ENCODE measurements around the gene SLC5A3.

Gene SLC5A3

DNA sequence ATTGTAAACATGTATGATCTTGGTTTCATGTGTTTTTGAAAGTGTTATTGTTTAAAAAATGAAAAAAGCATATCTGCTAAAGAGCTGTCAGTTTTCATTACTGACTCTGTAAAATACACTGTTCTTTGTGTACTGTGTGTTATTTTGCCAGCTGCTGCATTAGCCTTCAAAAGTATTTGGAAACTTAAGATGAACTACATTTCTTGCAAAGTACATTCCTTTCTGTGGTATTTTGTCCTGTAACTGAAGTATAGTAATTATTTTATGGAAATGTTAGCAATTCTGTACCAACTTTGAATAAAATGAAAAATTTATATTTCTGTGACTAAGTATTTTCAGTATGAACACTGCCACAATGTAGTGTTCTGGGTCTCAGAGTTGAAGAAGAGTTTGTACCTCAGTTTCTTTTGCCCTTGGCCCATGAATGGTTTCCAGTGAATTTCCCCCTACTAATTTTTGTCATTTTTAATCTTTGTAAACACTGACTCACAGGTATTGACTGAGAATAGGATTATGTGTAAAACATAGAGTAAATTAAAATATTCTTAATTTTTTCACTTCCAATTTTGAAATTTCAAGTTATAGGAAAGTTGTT is 32.7 kb downstream of the SLC5A3 start:
- no peak for DNase-seq

DNA sequence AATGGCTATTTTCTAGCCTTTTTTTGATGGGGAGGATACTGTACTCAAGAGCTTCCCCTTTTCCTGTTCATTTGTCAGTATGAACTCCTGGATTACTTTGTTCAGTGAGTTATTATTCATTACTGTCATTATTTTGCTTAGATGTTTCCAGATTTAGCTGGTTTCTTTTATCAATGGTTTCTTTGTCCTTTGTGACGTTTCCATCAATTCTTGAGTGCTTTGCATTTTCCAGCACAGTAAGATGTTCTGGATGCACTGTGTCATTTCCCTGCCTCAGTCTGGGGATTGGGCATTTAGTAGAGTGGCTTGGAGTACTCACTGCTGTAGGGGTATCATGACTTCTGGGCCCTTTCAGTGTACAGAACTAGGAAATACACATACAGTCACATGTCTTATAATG is 34.2 kb downstream of the SLC5A3 start:
- DNase-seq, result no peak

DNA sequence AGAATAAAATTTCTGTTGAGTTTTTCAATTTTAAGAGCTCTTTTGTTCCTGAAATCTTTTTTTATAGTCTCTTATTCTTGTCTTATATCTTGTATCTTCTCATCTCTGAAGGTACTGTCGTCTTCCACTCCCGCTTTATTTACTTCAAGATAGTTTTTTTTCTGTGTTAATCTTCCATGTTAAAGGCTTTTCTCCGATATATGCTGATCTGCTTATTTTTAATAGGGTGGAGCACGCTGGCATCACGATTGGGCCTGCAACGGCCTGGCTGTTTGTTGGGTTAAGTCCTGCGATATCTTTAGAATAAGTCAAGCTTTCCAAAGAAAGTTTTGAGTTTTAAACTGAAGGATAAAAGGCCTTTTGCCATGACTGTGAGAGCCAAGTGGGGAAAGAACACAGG is 35.7 kb downstream of the SLC5A3 start:
- DNase-seq, result no peak

DNA sequence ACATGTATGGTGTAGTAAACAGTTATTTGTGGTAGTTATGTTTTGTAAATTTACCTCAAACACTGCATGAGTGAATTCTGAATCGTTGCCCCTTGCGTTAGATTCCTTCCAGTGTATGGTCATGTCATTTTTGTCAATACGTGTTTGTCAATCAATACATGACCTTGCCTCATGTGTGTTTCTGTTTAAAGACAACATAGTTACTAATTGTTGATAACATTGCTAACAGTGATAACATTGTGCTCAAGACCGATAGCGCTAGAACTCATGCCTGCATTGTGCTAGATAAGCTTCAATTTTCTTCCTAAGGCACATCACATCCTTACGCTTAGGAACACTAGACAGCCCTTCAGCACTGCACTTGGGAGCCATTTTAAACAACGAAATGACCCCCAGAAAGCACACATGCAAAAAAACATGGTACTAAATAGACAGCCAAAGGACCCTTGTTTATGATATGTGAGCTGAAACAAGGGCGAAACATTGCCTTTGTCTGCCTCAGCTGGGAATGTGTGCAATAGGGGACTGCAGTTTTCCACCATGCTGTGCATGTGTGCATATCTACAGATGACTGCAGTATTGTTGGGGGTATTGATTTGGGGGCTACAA is 37.3 kb downstream of the SLC5A3 start:
- DNase-seq, result peak; percentile 69

DNA sequence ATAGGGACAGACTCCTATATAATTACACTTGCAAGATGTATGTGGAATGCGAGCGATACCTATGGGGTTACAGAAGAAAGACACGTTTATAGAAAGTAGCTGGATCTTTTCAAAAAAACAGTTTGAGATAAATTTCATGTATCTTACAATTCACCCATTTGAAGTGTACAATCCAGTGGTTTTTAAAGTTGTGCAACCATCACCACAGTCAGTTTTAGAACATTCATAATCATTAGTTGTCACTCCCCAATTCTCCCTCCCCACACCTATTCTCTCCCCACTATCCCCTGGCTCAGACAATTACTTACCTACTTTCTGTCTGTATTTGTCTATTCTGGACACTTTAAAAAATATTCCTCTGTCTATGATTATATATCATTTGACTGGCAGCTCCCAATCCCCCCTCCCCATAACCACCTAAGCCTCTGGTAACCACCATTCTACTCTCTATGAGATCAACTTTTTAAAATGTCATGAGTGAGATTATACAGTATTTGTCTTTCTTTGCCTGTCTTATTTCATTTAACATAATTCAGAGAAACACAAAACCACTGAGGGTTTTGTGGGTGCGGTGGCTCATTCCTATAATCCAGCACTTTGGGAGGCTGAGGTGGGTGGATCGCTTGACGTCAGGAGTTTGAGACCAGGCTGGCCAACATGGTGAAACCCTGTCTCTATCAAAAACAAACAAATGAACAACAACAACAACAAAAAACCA is 39.1 kb downstream of the SLC5A3 start:
- peak; percentile 21 for DNase-seq

DNA sequence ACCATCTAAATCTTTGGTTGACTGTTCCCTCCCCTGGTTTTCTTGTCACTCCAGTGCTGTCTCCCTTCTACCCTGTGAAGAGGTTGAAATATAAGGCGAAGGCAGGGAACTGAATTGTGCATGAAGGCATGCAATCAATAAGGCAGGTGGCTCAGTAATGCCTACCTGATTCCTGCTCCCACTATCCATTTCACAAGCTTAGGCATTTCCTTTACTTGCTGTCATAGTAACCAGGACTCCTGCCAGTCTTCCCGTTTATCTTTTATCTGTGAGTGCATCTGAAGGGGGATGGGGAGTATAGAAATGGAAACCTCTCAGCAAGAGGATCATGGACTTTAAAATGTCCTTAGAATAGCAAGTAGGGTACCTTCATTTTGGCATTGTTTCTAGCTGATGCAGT is 40.5 kb downstream of the SLC5A3 start:
- DNase-seq, result no peak

DNA sequence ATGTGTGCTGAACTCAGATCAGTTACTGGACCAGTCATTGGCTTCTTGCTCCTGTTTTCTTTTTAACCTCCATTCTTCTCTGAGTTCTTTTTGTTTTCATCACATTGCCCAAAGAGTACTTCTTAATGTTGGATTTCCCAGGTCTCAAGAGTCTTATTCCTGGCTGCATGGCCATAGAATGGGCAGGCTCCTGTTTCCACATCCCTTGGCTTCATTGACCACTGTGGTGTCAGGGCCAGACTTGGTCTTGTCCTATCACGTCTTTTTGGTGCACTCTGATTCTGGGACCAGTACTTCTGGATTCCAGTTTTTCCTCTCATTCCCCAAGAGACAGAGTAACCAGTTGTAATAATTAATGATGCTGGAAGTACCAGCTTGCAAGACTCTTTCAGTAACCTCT is 41.8 kb downstream of the SLC5A3 start:
- DNase-seq, result no peak

DNA sequence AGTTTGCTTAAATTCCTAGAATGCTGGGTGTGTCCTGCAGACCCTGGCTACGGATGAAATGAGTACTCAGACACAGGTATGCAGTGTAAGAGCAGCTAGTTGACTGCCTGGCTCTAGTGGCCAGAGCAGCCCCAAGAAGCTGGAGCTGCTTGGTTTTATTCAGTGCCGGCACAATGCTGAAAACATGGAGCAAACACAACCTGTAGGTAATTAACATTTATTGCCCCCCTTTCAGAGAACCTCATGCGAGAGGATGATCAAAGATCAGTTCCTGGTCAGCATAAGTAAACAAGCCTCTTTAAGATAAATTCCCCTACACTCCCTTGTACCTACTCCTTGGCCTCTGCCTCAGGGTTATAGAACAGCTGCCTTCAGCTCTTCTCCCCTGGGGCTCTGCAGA is 43.2 kb downstream of the SLC5A3 start:
- DNase-seq, result no peak

DNA sequence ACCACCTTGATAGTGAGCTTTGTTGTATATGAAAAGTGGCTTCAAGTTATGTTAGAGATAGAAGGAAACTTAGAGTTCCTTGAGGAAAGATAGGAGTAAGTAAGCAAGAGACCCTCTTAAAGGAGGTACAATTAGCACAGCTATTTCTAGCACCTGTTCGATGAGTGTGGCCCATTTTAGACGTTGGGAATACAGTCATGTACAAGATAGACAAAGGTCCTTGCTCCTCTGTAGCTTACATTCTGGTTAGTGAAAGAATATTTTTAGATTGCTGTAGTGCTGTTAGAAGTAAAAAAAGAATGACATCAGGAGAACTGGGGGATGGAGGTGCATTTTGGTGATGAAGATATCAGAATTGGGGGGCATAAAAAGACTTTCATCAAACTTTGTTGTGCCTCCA is 47.5 kb downstream of the SLC5A3 start:
- no peak for DNase-seq

DNA sequence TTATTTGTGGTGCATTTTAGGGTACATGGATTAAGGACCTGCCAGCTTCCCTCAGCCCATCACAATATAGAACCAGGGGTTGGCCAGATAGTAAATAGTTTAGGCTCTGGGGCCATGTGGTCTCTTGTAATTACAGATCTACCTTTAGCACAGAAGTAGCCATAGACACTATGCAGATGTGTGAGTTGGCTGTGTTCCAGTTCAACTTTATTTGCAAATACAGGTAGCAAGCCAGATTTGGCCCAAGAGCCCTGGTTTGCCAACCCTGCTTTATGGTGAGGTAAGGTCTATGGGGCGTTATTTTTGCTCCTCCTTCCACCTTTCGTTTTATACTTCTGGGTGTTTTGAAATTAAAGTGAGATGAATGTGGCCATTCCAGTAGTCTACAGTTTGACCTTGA is 48.7 kb downstream of the SLC5A3 start:
- DNase-seq, result no peak

All from hematopoietic multipotent progenitor cell treated with erythropoietin and hydrocortisone succinate and interleukin-3 and kit ligand, for 4 days (in vitro differentiated cells).